Endothelial cell of umbilical vein (primary cell): Measurements from ENCODE around the gene DENND4C. TPM values are rescaled to one million over a fixed set of nuclear protein-coding genes. Genes with fewer than 3 reads are reported as not detected.

Experiments used
- BruUV-seq: library from RNA; stranded (reverse); fragments of 400-500 nt; replicated peaks from 2 replicates; lab custom pipeline; 2021; lab: Mats Ljungman, UMichigan
- CTCF ChIA-PET: fragments of 300-600, 350-600 bp; sonication (Branson Sonifier 250); formaldehyde crosslinking; loops from one replicate; lab custom pipeline; 2021; ENCODE audit warnings: antibody characterized with exemption, inconsistent platforms; lab: Charles Lee
- POLR2A ChIA-PET: fragments of 300-600, 350-600 bp; sonication (Branson Sonifier 250); formaldehyde crosslinking; loops from one replicate; lab custom pipeline; 2021; ENCODE audit warnings: antibody characterized with exemption, inconsistent platforms; lab: Charles Lee
- DNase-seq: peaks from one replicate; pipeline ENCODE4 v3.0.0-alpha.2; 2011; ENCODE audit warnings: low read depth, low spot score
- FAIRE-seq: peaks from 2 replicates; lab custom pipeline; 2011; peaks lifted over from hg19 to GRCh38; lab: Jason Lieb, UNC
- H2AFZ ChIP-seq: 2 replicates; pipeline ENCODE4 v1.6.0; 2012; ENCODE audit warnings: low read depth, low read length, control low read depth, inconsistent platforms
- H3K27ac ChIP-seq: 2 replicates; pipeline ENCODE4 v1.5.1; 2011; ENCODE audit warnings: low read depth, mild to moderate bottlenecking, control low read depth, low read length, moderate library complexity; ENCODE audit not compliant: insufficient read depth
- H3K27me3 ChIP-seq, 2 experiments: 2 replicates each; pipeline versions ENCODE4 v1.6.0 to v1.6.1; 2011; ENCODE audit warnings: low read length in 2 of 2, mixed read lengths in 1 of 2; ENCODE audit not compliant: control insufficient read depth in 2 of 2, insufficient read depth in 2 of 2
- H3K36me3 ChIP-seq, 2 experiments: 2 replicates in 1 of 2; 3 replicates in 1 of 2; pipeline ENCODE4 v1.5.1; 2011; ENCODE audit warnings: low read length in 2 of 2, mild to moderate bottlenecking in 1 of 2, moderate library complexity in 1 of 2; ENCODE audit not compliant: control insufficient read depth in 2 of 2, insufficient read depth in 2 of 2; ENCODE audit errors: extremely low read depth in 1 of 2
- H3K4me1 ChIP-seq: 3 replicates; pipeline ENCODE4 v1.5.1; 2011; ENCODE audit warnings: mild to moderate bottlenecking, low read length; ENCODE audit not compliant: control insufficient read depth, insufficient read depth; ENCODE audit errors: extremely low read depth
- H3K4me2 ChIP-seq: 2 replicates; pipeline ENCODE4 v1.6.1; 2011; ENCODE audit warnings: low read length, control low read depth, mixed read lengths; ENCODE audit not compliant: insufficient read depth
- H3K4me3 ChIP-seq, 3 experiments: fragments of 200-600 bp in 1 of 3; sonication (generic), shearing (Covaris generic) in 1 of 3; replicated peaks in 1 of 3; 2 replicates each; pipeline ENCODE4 v1.5.1; 2011 to 2016; ENCODE audit warnings: control low read depth in 3 of 3, low read length in 3 of 3, mild to moderate bottlenecking in 2 of 3, inconsistent platforms in 1 of 3, low read depth in 1 of 3, moderate library complexity in 1 of 3; ENCODE audit not compliant: insufficient read depth in 1 of 3
- H3K79me2 ChIP-seq: 2 replicates; pipeline ENCODE4 v1.6.0; 2012; ENCODE audit warnings: low read length, inconsistent platforms; ENCODE audit not compliant: control insufficient read depth, insufficient read depth
- H3K9ac ChIP-seq: replicated peaks from 2 replicates; pipeline ENCODE3; 2011; ENCODE audit warnings: low read length, control low read depth; ENCODE audit not compliant: insufficient read depth; ENCODE audit errors: extremely low read depth
- H3K9me1 ChIP-seq: replicated peaks from 3 replicates; pipeline ENCODE4 v1.6.0; 2011; ENCODE audit warnings: mild to moderate bottlenecking, low read length; ENCODE audit not compliant: control insufficient read depth, insufficient read depth; ENCODE audit errors: extremely low read depth
- H3K9me3 ChIP-seq: replicated peaks from 2 replicates; pipeline ENCODE4 v1.5.1; 2012; ENCODE audit warnings: low read length, inconsistent platforms; ENCODE audit not compliant: control insufficient read depth, insufficient read depth
- H4K20me1 ChIP-seq: replicated peaks from 2 replicates; pipeline ENCODE3; 2011; ENCODE audit warnings: mild to moderate bottlenecking, low read length; ENCODE audit not compliant: control insufficient read depth, insufficient read depth; ENCODE audit errors: extremely low read depth
- CTCF ChIP-seq, 2 donors: IDR thresholded peaks; 1 replicate in 1 of 2; 2 replicates in 1 of 2; pipeline ENCODE4 v1.5.1; 2011; ENCODE audit warnings: low read length in 2 of 2, mild to moderate bottlenecking in 2 of 2, moderate library complexity in 2 of 2, control low read depth in 1 of 2, inconsistent platforms in 1 of 2, low read depth in 1 of 2; ENCODE audit not compliant: insufficient read depth in 1 of 2; ENCODE audit errors: extremely low read depth in 1 of 2
- EZH2 ChIP-seq: IDR thresholded peaks from 2 replicates; pipeline ENCODE4 v1.6.1; 2012; ENCODE audit warnings: borderline replicate concordance, low read depth, mild to moderate bottlenecking, moderate library complexity, low read length, inconsistent platforms; ENCODE audit not compliant: severe bottlenecking
- FOS ChIP-seq: IDR thresholded peaks from 2 replicates; pipeline ENCODE4 v1.6.1; 2011; ENCODE audit warnings: mild to moderate bottlenecking, low read length, moderate library complexity, borderline replicate concordance; ENCODE audit not compliant: insufficient read depth
- GATA2 ChIP-seq: IDR thresholded peaks from 2 replicates; pipeline ENCODE4 v1.7.0; 2011; ENCODE audit warnings: low read depth, mild to moderate bottlenecking, moderate library complexity, mixed read lengths, low read length; ENCODE audit not compliant: insufficient read length, insufficient read depth
- JUN ChIP-seq: IDR thresholded peaks from 2 replicates; pipeline ENCODE4 v1.6.1; 2011; ENCODE audit warnings: borderline replicate concordance, low read depth; ENCODE audit not compliant: insufficient read length, insufficient read depth
- MAX ChIP-seq: IDR thresholded peaks from 2 replicates; pipeline ENCODE4 v1.6.1; 2011; ENCODE audit not compliant: insufficient read depth, insufficient read length
- MYC ChIP-seq: IDR thresholded peaks from one replicate; pipeline ENCODE4 v1.6.1; 2011; ENCODE audit warnings: mild to moderate bottlenecking, low read depth, low read length
- POLR2A ChIP-seq: IDR thresholded peaks from 2 replicates; pipeline ENCODE4 v1.6.1; 2012; ENCODE audit warnings: low read depth, mild to moderate bottlenecking, control low read depth, low read length
- POLR2AphosphoS5 ChIP-seq: IDR thresholded peaks from 2 replicates; pipeline ENCODE4 v1.6.1; 2012; ENCODE audit warnings: low read depth, mild to moderate bottlenecking, control low read depth, low read length, moderate library complexity; ENCODE audit not compliant: insufficient read depth
- dilution Hi-C: fragments of 300-500 bp; cut with MboI; formaldehyde crosslinking; loops from one replicate; pipeline ENCODE4 v1.15.0; 2019; ENCODE audit warnings: low sequenced_read_pairs; ENCODE audit not compliant: extremely low pct_ligation_motif_present
- intact Hi-C: fragments of 100-400 bp; cut with micrococcal nuclease; formaldehyde crosslinking; loops from one replicate; pipeline ENCODE4 v1.10.0; 2022
- polyA plus RNA-seq, 4 experiments: library from polyadenylated mRNA; depleted of rRNA in 3 of 4; stranded (reverse) in 3 of 4; unstranded in 1 of 4; fragments of >200 nt; gene quantifications; 2 replicates each; pipeline versions ENCODE4 v1.2.1 to v1.2.3, GENCODE V29; 2011 to 2012; ENCODE audit warnings: missing spikeins in 1 of 4
- total RNA-seq: library from RNA; stranded (reverse); gene quantifications from 2 replicates; pipeline ENCODE4 v1.2.3, GENCODE V29; 2021

The DENND4C gene
- total and polyA plus RNA-seq, 2 donors (not counting 3 experiments of a cell fraction or from before 2014, with no cell fraction given): 9.6 to 36.8 TPM

- Histone ChIP-seq H3K9me1 (no peaks in the 10 kb centered on the region), H3K79me2 (peaks cover 80% of the 10 kb centered on the region), H3K27ac (no peak overlapping the region), H3K4me3 (no peak overlapping the region), H3K4me1 (no peaks in the 10 kb centered on the region), H3K4me2 (no peak overlapping the region), H3K9ac (no peak overlapping the region), H3K27me3 (no peaks in the 10 kb centered on the region), H3K36me3 (no peaks in the 10 kb centered on the region), H3K9me3 (no peaks in the 10 kb centered on the region), H2AFZ (no peak overlapping the region), H4K20me1 (no peaks in the 10 kb centered on the region)
- DNase-seq (no peak), FAIRE-seq (no peak)
- ChIA-PET CTCF (interaction anchor here (1.7 kb wide), 1 partner anchor 10 kb away, joined by 8 read pairs; no protein-coding TSS in a partner anchor), POLR2A (no interaction called here)
- BruUV-seq: no TSS peak
- dilution Hi-C loops (no loop called here), intact Hi-C loops (no loop called here)
- no peak for TF ChIP-seq GATA2
- TF ChIP-seq POLR2A: no peak
- no peak for TF ChIP-seq EZH2
- TF ChIP-seq POLR2AphosphoS5: no peak
- no peak for TF ChIP-seq JUN
- TF ChIP-seq FOS: no peak
- no peak for TF ChIP-seq MAX
- no peak for TF ChIP-seq MYC
Observed at GRCh38 chr9:19243366-19244033, 13.0 kb downstream of the DENND4C start.

- Histone ChIP-seq H3K79me2 (peaks cover 79% of the 10 kb centered on the region), H3K4me1 (no peaks in the 10 kb centered on the region), H3K4me2 (no peak overlapping the region), H3K36me3 (no peaks in the 10 kb centered on the region), H3K4me3 (no peak overlapping the region), H3K27ac (no peak overlapping the region), H3K9me3 (no peaks in the 10 kb centered on the region), H2AFZ (no peak overlapping the region), H4K20me1 (no peaks in the 10 kb centered on the region), H3K9ac (no peak overlapping the region), H3K9me1 (no peaks in the 10 kb centered on the region), H3K27me3 (no peaks in the 10 kb centered on the region)
- no peak for DNase-seq
- CTCF ChIA-PET: interaction anchor here (0.8 kb wide), 1 partner anchor 14 kb away, joined by 4 read pairs; no protein-coding TSS in a partner anchor
- TF ChIP-seq JUN (no peak), MYC (no peak), POLR2A (no peak), CTCF (IDR thresholded peaks at IDR 0.05; ENCODE audit: extremely low read depth in 1 of 2, insufficient read depth in 1 of 2, low read depth in 1 of 2, low read length in 2 of 2) (no peak), FOS (no peak), MAX (no peak), GATA2 (no peak), EZH2 (no peak), POLR2AphosphoS5 (no peak)
- dilution Hi-C loops: no loop called here
- FAIRE-seq: no peak
- POLR2A ChIA-PET: no interaction called here
- BruUV-seq: no TSS peak
- intact Hi-C loops: no loop called here
Observed at GRCh38 chr9:19246891-19247290, 16.4 kb downstream of the DENND4C start.
